ENCODE measurements around the gene CEP250.

- TF ChIP-seq TAF1 (IDR thresholded peaks at IDR 0.05; ENCODE audit: borderline replicate concordance, insufficient read depth, low read length): no peak
- no peak for TF ChIP-seq POLR2AphosphoS5 (IDR thresholded peaks at IDR 0.05; ENCODE audit: low read depth, low read length)
- TF ChIP-seq SIN3A (IDR thresholded peaks at IDR 0.05; ENCODE audit: borderline replicate concordance, insufficient read depth, low read length): no peak
Observed at GRCh38 chr20:35555951-35556645, 100.7 kb downstream of the CEP250 start.
